Keratinocyte (primary cell): ENCODE data around the gene NAP1L1.

Experiments
- CTCF ChIP-seq, 3 experiments: IDR thresholded peaks in 1 of 3; conservative IDR thresholded peaks in 1 of 3; optimal IDR thresholded peaks in 1 of 3; 2 replicates in 2 of 3; 3 replicates in 1 of 3; pipeline versions ENCODE3 to v1.5.1; 2011; ENCODE audit warnings: low read length in 3 of 3, mild to moderate bottlenecking in 3 of 3, moderate library complexity in 2 of 3, control low read depth in 1 of 3, inconsistent platforms in 1 of 3; ENCODE audit not compliant: insufficient read depth in 2 of 3; ENCODE audit errors: extremely low read depth in 1 of 3
- EZH2 ChIP-seq: IDR thresholded peaks from one replicate; pipeline ENCODE4 v1.6.1; 2012; ENCODE audit warnings: inconsistent platforms, mild to moderate bottlenecking, low read length, moderate library complexity

GRCh38 chr12:75991753-75992152 lies 92.7 kb downstream of the NAP1L1 start:
- TF ChIP-seq CTCF (optimal IDR thresholded peaks at IDR 0.05 in 1 of 3, IDR thresholded peaks at IDR 0.05 in 1 of 3, conservative IDR thresholded peaks at IDR 0.05 in 1 of 3; ENCODE audit: extremely low read depth in 1 of 3, insufficient read depth in 2 of 3, low read length in 3 of 3) (no peak), EZH2 (no peak)
